Activated effector memory CD4-positive, alpha-beta T cell treated with Interleukin-2 at 50 U/mL for 16 hours (primary cell): ENCODE data around the gene RBSN.
"Not testable (repeated sequence)": the region's sequence is repeated elsewhere in the genome, so short reads cannot be mapped to it uniquely, and the experiment has no call there.

ENCODE experiments used
- DNase-seq: peaks from one replicate; pipeline ENCODE4 v3.0.0-alpha.2; 2020

RBSN gene

DNA sequence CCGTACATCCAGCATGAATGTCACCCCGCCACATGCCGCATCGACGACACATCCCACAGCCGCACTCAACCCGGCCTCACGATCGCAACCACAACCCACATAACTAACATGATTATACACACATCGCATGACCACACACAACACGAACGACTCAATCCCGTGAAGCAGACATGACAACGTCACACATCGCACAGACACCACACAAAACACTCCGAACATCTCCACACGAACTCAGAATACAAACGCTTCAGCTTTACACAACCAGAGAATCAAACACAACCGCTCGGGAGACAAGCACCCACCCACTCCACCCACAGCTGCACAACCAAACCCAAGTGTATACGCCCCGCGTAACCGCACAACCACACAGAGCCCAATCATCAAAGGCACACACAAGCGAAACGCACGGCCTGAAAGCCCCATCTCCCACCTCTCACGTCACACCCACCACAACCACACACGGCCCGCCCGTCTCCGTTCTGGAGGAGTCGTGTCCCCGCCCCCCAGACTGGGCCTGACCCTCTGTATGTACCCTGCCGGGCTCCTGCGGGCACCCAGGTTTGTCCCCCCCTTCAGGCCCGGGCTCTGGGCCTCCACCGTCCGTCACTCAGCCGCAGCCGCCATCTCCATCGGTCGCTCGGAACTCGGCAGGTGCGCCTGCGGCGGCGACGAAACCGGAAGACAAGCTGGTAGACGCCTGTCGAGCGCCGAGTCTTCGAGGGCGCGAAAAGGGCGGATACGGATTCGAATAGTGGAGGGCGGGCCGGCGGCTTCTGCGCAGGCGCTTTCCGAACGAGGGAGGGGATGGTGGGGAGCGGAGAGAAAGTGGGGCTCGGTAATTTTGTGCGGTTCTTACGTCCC lies at the start of gene RBSN:
RBSN (minus strand) TSS at position 646 of the 861 bp plus-strand sequence. CDS start 3,028 bp downstream, outside the sequence.
- DNase-seq = peak; percentile 93

DNA sequence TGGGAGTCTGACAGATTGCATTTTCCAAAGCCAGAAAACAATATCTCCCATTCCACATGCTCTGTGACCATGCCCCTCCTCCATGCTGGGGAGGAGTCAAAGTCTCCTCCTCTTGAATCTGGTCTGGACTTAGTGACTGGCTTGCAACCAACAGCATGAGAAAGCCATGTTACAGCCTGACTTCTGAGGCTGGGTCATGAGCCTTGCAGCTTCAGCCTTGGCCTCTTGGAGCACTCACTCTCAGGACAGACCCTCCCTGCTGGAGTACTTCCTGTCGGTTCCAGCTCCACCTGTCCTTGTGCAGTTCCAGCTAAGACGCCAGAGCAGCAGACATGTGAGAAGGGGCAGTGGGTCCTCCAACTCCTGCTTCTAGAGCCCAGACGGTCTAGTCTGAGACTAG lies 49.7 kb upstream of the RBSN start:
- DNase-seq = no peak

- not testable (repeated sequence) for DNase-seq
Observed at GRCh38 chr3:15136885-15137284, 37.9 kb upstream of the RBSN start.

DNA sequence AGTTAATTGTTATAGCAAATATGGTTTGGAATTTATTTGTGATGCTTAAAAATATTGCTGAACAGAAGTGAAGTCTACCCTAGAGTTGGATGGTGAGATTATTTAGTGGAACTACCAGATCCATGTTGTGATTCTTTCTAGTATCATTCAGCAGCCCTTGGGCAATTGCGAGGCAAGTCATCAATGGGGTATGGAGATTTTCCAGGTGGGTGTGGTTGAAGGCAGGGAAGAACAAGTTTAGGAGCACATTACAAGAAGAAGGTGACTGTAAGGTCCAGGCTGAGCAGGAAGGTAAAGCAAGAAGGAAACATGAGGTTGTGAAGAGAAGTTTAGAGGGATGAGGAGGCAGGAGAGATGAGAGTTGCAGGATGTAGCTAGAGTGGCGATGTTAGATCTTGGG lies 36.0 kb upstream of the RBSN start:
- DNase-seq = not testable (repeated sequence)

DNA sequence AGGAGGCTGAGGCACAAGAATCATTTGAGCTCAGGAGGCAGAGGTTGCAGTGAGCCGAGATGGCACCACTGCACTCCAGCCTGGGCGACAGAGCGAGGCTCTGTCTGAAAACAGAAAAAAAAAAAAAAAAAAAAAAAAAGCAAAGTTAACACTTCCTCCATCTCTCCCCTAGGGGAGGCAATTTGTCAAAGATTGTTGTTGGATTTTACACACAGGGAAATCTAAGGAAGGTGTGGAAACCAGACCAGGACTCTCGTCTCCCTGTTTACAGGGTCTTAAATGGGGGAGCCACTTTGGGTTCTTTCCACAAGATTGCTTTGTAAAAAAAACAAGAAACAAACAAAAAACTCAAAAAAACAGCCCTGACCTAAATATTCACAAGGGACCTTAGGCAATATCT lies 29.5 kb upstream of the RBSN start:
- DNase-seq = not testable (repeated sequence)

DNA sequence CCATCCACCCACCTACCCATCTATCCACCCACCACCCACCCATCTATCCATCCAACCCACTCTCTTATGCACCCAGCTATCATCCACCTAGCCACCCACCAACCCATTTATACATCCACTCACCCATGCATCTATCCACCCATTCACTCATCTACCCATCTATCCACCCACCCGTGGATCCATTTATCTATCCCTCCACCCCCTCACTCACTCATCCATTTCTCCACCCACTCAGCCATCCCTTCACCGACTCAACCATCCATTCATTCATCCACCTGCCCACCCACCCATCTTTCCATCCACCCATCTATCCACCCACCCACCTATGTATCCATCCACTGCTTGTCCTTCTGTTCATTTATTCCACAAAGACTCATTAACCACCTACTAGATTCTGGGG lies 28.0 kb upstream of the RBSN start:
- not testable (repeated sequence) for DNase-seq

- DNase-seq = no peak
Observed at GRCh38 chr3:15122398-15122797, 23.4 kb upstream of the RBSN start.

GRCh38 chr3:15121936-15122335 lies 23.0 kb upstream of the RBSN start:
- no peak for DNase-seq

DNA sequence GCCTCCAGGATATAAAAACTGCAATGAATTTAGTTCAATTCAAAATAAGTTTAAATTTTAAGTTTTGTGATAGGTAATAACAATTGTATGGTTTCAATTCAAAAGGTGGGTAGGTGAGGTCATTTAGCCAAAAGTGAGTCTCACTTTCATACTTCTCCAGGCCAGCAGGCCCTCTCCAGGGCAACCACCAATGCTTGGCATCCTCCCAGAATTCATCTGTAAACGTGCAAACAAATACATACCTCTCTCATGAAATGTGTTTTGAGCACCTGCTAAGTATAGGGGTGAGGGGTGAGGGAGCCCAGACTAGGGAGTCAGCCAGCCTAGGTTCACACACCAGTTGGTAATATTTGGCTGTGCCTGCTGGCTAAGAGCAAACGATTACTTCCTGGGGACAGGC lies 22.0 kb upstream of the RBSN start:
- DNase-seq = no peak

GRCh38 chr3:15117011-15117410 lies 18.1 kb upstream of the RBSN start:
- no peak for DNase-seq

GRCh38 chr3:15116032-15116669 lies 17.2 kb upstream of the RBSN start:
- no peak for DNase-seq

- no peak for DNase-seq
Observed at GRCh38 chr3:15114466-15115358, 15.8 kb upstream of the RBSN start.

- DNase-seq = no peak
Observed at GRCh38 chr3:15113884-15114283, 14.9 kb upstream of the RBSN start.

- no peak for DNase-seq
Observed at GRCh38 chr3:15113471-15113870, 14.5 kb upstream of the RBSN start.

DNA sequence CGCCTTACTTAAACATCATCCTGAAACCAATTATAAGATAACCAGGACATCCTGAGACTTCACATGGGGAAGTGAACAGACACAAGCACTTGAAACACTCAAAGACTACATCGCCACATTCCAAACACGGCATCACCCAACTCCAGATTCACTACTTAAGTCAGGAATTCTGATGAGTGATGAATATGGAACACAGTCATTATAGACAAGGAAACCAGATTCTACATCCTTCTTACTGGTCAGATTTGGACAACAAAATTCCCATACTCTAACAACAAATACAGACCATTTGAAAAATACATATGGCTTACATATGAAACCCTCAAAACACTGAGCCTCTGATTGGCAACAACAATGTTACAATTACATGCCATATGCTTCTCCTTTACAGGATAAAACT lies 13.1 kb upstream of the RBSN start:
- no peak for DNase-seq

- DNase-seq = no peak
Observed at GRCh38 chr3:15110206-15110605, 11.3 kb upstream of the RBSN start.

DNA sequence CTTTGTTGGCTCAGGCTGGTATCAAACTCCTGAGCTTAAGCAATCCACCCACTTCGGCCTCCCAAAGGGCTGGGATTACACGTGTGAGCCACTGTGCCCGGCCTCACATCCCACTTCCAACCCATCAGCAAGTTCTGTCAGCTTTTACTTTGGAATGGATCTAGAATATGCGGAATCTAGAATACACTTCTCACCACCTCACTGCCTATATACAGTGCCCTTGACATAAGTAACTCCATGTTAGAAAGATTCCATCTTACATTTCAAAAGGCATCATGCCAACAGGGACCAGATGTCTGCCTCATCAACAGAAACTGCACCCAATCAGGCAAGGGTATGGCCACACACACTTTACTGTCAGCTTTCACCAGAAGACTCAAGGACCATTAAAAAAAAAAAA lies 9.9 kb upstream of the RBSN start:
- no peak for DNase-seq

- peak; percentile 53 for DNase-seq
Observed at GRCh38 chr3:15108082-15108545, 9.2 kb upstream of the RBSN start.

GRCh38 chr3:15107075-15107947 lies 8.4 kb upstream of the RBSN start:
- no peak for DNase-seq

GRCh38 chr3:15102836-15103235 lies 3.9 kb upstream of the RBSN start:
- DNase-seq = no peak

GRCh38 chr3:15102256-15102655 lies 3.3 kb upstream of the RBSN start:
- DNase-seq = no peak
